Measurements from ENCODE around the gene PRPH. TPM values are rescaled to one million over a fixed set of nuclear protein-coding genes. Genes with fewer than 3 reads are reported as not detected.

Gene PRPH
- total and polyA plus RNA-seq, 2 of the 13 experiments (the other 11 are each of a cell fraction or from before 2014, with no cell fraction given), result 0.12 TPM; not detected in 1

DNA sequence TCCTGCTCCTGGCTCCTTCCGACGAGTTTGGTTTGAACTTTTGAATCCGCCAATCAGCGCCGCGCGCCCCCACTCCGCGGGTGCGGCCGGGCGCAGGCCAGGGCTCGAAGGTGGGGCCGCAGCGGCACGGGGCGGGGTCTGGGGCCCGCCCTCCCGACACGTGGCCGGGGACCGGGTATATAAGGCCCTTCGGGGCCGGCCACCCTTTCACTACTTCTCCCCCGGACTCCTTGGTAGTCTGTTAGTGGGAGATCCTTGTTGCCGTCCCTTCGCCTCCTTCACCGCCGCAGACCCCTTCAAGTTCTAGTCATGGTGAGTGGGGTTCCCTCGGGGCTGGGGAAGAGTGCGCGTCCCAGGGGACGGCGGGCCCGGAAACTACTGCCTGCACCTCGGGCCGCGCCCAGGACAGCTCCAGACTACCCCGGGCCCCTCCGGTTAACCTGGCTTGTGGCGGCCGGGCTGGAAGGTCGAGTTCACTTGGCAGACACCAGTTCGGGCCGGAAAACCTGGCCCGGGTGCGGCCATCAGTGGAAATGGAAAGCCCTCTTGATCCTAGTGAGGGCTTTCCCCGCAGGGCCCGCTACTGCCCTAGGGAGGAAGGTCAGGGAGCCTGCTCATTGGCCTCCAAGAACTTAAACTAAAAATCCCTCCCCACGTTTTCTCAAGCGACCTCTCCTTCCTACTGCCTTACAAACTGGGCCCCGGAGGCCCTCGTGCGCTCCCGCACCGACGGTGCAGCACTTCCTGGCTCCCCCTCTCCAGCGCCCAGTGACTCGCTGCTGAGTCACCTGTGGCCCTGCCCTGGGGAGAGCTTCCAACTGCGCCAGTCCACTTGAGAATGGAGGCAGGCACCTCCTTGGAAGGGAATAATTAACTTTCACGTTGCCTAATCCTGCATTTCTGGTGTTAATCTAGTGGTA lies 29.8 kb upstream of the PRPH start, which contains the start of gene TUBA1C (continued):
- peak; percentile 89 for TF ChIP-seq PCBP2 (optimal IDR thresholded peaks at IDR 0.05; ENCODE audit: low read depth, low read length, poor library complexity, severe bottlenecking)
- TF ChIP-seq HNRNPLL (IDR thresholded peaks at IDR 0.05; ENCODE audit: low read depth, low read length, poor library complexity, severe bottlenecking), result peak; percentile 25
- TF ChIP-seq CERS6 (CRISPR knock-in tag; IDR thresholded peaks at IDR 0.05), result 0 out of 2 replicates have a peak, but pooled peaks have one; percentile 20
- peak; percentile 70 for TF ChIP-seq ZSCAN31 (CRISPR knock-in tag; IDR thresholded peaks at IDR 0.05; ENCODE audit: low read depth)
- TF ChIP-seq, protein P1, sequence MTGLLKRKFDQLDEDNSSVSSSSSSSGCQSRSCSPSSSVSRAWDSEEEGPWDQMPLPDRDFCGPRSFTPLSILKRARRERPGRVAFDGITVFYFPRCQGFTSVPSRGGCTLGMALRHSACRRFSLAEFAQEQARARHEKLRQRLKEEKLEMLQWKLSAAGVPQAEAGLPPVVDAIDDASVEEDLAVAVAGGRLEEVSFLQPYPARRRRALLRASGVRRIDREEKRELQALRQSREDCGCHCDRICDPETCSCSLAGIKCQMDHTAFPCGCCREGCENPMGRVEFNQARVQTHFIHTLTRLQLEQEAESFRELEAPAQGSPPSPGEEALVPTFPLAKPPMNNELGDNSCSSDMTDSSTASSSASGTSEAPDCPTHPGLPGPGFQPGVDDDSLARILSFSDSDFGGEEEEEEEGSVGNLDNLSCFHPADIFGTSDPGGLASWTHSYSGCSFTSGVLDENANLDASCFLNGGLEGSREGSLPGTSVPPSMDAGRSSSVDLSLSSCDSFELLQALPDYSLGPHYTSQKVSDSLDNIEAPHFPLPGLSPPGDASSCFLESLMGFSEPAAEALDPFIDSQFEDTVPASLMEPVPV (CRISPR knock-in tag; IDR thresholded peaks at IDR 0.05), result peak; percentile 82; the same call in 1 of the 2 replicates
- no peak for TF ChIP-seq CC2D1A (CRISPR knock-in tag; IDR thresholded peaks at IDR 0.05)
- peak; percentile 95 for TF ChIP-seq TAF1 (CRISPR knock-in tag; IDR thresholded peaks at IDR 0.05)
- TF ChIP-seq ZFP36L2 (CRISPR knock-in tag; IDR thresholded peaks at IDR 0.05), result 0 out of 2 replicates have a peak, but pooled peaks have one; percentile 20
- peak; percentile 81; the same call in 1 of the 2 replicates for TF ChIP-seq ZSCAN20 (CRISPR knock-in tag; IDR thresholded peaks at IDR 0.05; ENCODE audit: borderline replicate concordance)
- peak; percentile 52 for TF ChIP-seq TAF15 (IDR thresholded peaks at IDR 0.05; ENCODE audit: low read depth, low read length, poor library complexity, severe bottlenecking)
- TF ChIP-seq EZH2 (conservative IDR thresholded peaks at IDR 0.05; ENCODE audit: low read depth, low read length), result no peak
- 0 out of 2 replicates have a peak, but pooled peaks have one; percentile 26 for TF ChIP-seq ZNF720 (CRISPR knock-in tag; IDR thresholded peaks at IDR 0.05)
- TF ChIP-seq YEATS4 (CRISPR knock-in tag; IDR thresholded peaks at IDR 0.05; ENCODE audit: borderline replicate concordance), result peak; percentile 93; the same call in 1 of the 2 replicates
- TF ChIP-seq ZNF83 (CRISPR knock-in tag; IDR thresholded peaks at IDR 0.05; ENCODE audit: borderline replicate concordance), result no peak
- 0 out of 2 replicates have a peak, but pooled peaks have one; percentile 31 for TF ChIP-seq ZNF20 (CRISPR knock-in tag; IDR thresholded peaks at IDR 0.05)
- no peak for TF ChIP-seq THYN1 (CRISPR knock-in tag; IDR thresholded peaks at IDR 0.05; ENCODE audit: borderline replicate concordance, low read depth)
- TF ChIP-seq PREB (CRISPR knock-in tag; IDR thresholded peaks at IDR 0.05), result no peak
- peak; percentile 58 for TF ChIP-seq DBP (CRISPR knock-in tag; IDR thresholded peaks at IDR 0.05; ENCODE audit: not compliant biosample characterization)
- peak; percentile 69 for TF ChIP-seq ZHX1 (CRISPR knock-in tag; IDR thresholded peaks at IDR 0.05; ENCODE audit: low read depth)
- no peak for TF ChIP-seq PAF1 (CRISPR knock-in tag; IDR thresholded peaks at IDR 0.05)

Data from HepG2 (cell line).